GM10266 (cell line): ENCODE data around the gene WNT3.

ENCODE experiments used
- DNase-seq: peaks from one replicate; pipeline ENCODE4 v3.0.0; 2012; ENCODE audit errors: extremely low spot score
- TF ChIP-seq, protein P1 (sequence below): IDR thresholded peaks from 2 replicates; pipeline ENCODE4 v1.5.1; 2012; ENCODE audit warnings: mild to moderate bottlenecking, low read depth; ENCODE audit not compliant: control insufficient read depth, insufficient read depth; ENCODE audit errors: missing control alignments

WNT3 gene

DNA sequence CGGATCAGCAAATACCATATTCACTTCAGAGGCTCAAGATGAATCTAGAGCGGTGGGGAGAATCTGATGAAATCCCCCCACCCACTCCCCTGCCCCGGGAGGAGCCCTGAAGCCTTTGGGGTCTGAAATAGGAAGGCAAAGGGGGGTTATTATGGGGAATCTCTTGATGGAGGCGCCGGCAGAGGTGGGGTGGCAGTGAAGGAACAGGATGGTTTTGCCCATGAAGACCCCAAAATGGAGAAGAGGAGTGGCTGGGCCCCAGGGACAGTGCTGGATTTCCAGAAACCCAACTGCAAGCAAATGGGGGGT is 637 bp downstream of the WNT3 start:
- TF ChIP-seq, protein P1, sequence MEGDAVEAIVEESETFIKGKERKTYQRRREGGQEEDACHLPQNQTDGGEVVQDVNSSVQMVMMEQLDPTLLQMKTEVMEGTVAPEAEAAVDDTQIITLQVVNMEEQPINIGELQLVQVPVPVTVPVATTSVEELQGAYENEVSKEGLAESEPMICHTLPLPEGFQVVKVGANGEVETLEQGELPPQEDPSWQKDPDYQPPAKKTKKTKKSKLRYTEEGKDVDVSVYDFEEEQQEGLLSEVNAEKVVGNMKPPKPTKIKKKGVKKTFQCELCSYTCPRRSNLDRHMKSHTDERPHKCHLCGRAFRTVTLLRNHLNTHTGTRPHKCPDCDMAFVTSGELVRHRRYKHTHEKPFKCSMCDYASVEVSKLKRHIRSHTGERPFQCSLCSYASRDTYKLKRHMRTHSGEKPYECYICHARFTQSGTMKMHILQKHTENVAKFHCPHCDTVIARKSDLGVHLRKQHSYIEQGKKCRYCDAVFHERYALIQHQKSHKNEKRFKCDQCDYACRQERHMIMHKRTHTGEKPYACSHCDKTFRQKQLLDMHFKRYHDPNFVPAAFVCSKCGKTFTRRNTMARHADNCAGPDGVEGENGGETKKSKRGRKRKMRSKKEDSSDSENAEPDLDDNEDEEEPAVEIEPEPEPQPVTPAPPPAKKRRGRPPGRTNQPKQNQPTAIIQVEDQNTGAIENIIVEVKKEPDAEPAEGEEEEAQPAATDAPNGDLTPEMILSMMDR = no peak
- no peak for DNase-seq

DNA sequence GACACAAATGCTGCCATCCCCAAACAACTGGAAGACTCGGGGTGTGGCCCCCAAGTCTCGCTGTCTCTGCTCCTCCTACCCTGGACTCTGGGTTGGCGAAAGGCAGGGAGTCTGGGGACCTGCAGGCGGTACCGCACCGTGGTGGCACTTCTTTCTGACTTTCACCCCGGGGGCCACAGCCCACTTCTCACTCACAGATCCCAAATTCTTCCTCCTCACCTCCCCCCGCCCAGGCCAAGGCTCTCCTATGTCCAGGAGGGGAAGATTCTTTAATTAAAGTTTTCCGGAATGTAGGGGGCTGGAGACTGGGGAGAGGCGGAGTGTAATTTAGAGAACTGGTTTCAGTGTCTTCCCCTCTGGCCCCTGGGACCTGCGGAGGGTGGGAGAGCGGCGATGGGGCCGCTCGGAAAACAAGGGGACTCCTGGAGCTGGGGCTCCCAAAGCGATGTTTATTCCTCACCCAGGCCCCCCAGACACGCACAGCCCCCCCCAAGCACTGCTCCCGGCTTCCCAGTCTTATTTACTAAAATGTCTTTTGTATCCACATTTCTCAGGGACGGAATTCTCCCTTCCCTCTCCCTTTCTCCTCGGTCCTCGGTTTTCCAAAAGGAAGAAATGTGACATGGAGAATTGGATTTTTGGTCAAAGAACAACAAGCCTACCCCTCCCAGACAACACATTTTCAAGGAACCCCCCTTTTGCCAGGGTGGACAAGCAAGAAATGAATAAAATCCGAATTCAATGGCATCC is 1.2 kb downstream of the WNT3 start:
- no peak for DNase-seq
- TF ChIP-seq, protein P1 = no peak

DNA sequence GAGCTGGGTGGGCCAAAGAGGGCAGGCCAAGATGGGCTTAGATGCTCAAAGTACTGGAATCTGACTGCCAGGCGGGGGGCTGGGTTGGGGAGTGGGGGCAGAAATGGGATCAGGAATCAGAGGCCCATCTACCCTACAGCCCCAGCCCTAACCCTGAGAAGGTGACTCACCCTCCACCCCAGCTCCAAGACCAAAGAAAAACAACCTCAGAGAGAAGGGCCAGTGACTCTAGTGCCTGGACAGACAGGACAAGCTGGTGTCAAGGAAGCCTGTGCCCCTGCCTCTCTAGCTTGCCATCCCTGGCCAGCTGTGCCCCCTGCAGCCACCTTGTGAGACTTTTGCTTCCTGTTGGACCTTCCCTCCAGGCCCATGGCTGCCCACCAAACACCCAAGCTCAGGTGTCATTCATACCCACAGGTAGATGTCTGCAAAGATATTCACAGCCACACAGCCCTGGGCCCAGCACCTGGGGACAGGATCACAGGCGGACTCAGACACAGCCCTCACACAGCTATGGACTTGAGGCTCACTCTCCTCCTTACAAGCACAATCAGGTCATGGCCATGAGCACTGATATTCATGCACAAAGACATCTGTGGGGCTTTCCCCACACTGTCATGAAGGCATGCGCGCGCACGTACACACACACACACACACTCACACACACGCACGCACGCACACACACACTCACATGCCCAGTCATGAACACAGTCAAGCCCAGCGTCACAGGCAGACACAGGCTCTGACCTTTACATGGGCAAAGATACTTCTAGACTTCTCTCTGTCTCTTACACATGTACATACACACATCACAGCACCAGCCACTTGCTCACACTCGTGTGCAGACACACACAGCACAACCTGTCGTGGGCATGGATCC is 2.8 kb downstream of the WNT3 start:
- no peak for DNase-seq
- TF ChIP-seq, protein P1 = no peak

DNA sequence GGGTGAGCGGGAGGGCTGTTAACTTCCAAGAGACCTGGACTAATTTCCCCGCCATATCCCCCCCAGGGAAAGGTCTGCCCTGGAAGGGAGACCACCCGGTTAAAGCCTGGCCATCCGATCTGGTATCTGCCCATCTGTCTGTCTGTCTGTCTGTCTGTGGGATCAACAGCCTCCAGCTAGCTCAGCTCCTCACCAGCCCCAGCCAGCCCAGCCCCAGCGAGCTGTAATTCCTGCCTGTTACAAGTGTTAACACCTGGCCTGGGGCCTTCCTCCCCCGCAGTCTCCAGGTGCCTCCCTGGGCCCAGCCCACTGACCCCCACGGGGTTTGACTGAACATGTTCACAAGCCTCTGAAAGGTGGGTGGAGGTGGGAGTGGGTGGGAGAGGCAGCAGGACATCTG is 4.0 kb downstream of the WNT3 start:
- no peak for DNase-seq
- TF ChIP-seq, protein P1 = no peak

DNA sequence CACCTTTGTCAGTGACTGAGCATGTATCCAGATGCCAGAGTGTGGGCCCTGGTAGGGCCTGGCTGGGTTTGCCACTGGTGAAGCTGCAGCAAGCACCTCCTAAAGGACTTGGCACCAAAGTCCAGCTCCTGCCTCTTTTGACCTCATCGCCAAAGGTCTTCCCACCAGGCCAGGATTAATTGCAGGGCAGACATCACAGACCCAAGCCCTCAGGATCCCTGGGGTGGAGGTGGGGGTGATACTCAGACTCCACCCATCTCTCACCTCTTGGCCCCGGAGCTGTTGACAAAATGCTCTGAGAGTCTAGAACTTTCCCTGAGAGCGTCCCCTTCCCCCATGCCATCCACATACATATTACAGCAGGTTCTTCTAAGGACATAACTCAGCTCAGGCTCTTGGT is 4.6 kb downstream of the WNT3 start:
- DNase-seq = no peak

DNA sequence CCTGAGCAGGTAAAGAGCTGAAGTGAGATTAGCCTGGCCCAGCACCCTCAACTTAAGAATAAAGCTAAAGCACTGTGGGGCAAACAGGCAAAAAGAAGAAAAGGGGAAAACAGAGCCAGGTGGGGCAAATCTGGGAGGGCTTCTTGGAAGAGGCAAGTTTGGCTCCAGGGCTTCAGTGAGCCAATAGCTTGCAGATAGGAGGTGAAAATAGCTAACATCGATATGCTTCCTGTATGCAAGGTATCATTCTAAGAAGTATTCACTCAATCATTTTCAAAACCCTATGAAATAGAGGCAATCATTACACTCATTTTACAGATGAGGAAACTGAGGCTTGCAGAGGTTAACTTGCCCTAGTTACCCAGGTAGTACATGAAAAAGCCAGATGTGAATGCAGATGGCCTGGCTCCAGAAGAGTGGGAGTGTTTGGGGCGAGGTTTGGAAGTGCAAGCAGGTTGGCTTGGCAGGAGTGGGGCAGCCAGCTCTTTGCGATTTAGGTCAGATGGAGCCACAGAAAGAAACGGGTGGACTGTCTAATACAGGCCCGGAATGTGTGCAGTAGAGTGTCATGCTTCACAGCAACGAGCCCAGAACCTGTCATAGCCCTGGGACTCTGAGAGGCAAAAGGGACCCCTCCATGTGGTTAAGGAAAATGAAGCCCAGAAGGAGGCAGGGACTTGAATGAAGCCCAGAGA is 5.7 kb downstream of the WNT3 start:
- TF ChIP-seq, protein P1 = no peak
- DNase-seq = no peak

More for the DNA sequence above, 4.6 kb downstream of the WNT3 start:
- TF ChIP-seq, protein P1 = no peak
